ENCODE data around the gene C1QBP. TPM values are rescaled to one million over a fixed set of nuclear protein-coding genes. Genes with fewer than 3 reads are reported as not detected.
A peak's percentile ranks its signal among the peaks of the same experiment; 100 is the strongest.

Gene C1QBP
- total and polyA plus RNA-seq, 4 donors = 100.0 to 152 (median 148) TPM

- Histone ChIP-seq H3K27ac (ENCODE audit: low read depth, low read length) (peak within 1 kb of the TSS; percentile 87), H3K9me3 (ENCODE audit: control insufficient read depth, insufficient read depth, low read length) (no peaks in the 10 kb centered on the region), H3K27me3 (ENCODE audit: control insufficient read depth, insufficient read depth, low read length) (no peaks in the 10 kb centered on the region), H3K4me1 (ENCODE audit: control insufficient read depth, insufficient read depth, low read length) (peaks cover 11% of the 10 kb centered on the region), H3K4me3 (ENCODE audit: low read depth, low read length) (peak within 1 kb of the TSS; percentile 96), H3K36me3 (ENCODE audit: control insufficient read depth, insufficient read depth, low read length) (peaks cover 33% of the 10 kb centered on the region)
- 0% methylated on average over 37 of the region's 41 CpGs for WGBS (ENCODE audit: insufficient coverage)
- DNase-seq (ENCODE audit: low read depth in 4 of 6, low spot score in 6 of 6) = peak in 5 of 6 donors; percentile 86 to 98 (median 92)
Measured at GRCh38 chr17:5419959-5420653, 18.8 kb downstream of the C1QBP start, which contains the start of gene RPAIN. Gene RPAIN, plus strand, starts transcription at chr17:5420182. Its CDS starts 29 bp downstream, at chr17:5420211.

- Histone ChIP-seq H3K9me3 (ENCODE audit: control insufficient read depth, insufficient read depth, low read length) (no peaks in the 10 kb centered on the region), H3K4me3 (ENCODE audit: low read depth, low read length) (peak within 1 kb of the TSS; percentile 96), H3K36me3 (ENCODE audit: control insufficient read depth, insufficient read depth, low read length) (peaks cover 36% of the 10 kb centered on the region), H3K4me1 (ENCODE audit: control insufficient read depth, insufficient read depth, low read length) (peaks cover 11% of the 10 kb centered on the region), H3K27ac (ENCODE audit: low read depth, low read length) (peak within 1 kb of the TSS; percentile 87), H3K27me3 (ENCODE audit: control insufficient read depth, insufficient read depth, low read length) (no peaks in the 10 kb centered on the region)
- peak; percentile 96 to 99 (median 99) for DNase-seq (ENCODE audit: low read depth in 4 of 6, low spot score in 6 of 6)
- WGBS (ENCODE audit: insufficient coverage) = under 1% methylated on average over 49 of the region's 49 CpGs
Measured at GRCh38 chr17:5419356-5419958, 19.5 kb downstream of the C1QBP start, which contains the start of gene NUP88. Gene NUP88, minus strand, starts transcription at chr17:5419662. Its CDS starts 12 bp downstream, at chr17:5419650.

GRCh38 chr17:5418858-5419355 lies 20.0 kb downstream of the C1QBP start:
- DNase-seq (ENCODE audit: low read depth in 4 of 6, low spot score in 6 of 6) = peak in 2 of 6 donors; percentile 13 to 38
- no peaks in the 10 kb centered on the region for H3K9me3 ChIP-seq (ENCODE audit: control insufficient read depth, insufficient read depth, low read length)
- no peaks in the 10 kb centered on the region for H3K27me3 ChIP-seq (ENCODE audit: control insufficient read depth, insufficient read depth, low read length)
- peak overlapping the region; percentile 87 for H3K27ac ChIP-seq (ENCODE audit: low read depth, low read length)
- H3K4me1 ChIP-seq (ENCODE audit: control insufficient read depth, insufficient read depth, low read length) = peaks cover 11% of the 10 kb centered on the region
- WGBS (ENCODE audit: insufficient coverage) = 0% methylated on average over 23 of the region's 26 CpGs
- peaks cover 38% of the 10 kb centered on the region for H3K36me3 ChIP-seq (ENCODE audit: control insufficient read depth, insufficient read depth, low read length)
- H3K4me3 ChIP-seq (ENCODE audit: low read depth, low read length) = peak overlapping the region; percentile 96

- H3K4me3 ChIP-seq (ENCODE audit: low read depth, low read length) = no peak overlapping the region
- DNase-seq (ENCODE audit: low read depth in 4 of 6, low spot score in 6 of 6) = no peak
- no CpG with 5 or more reads among the region's 2 CpGs for WGBS (ENCODE audit: insufficient coverage)
Measured at GRCh38 chr17:5416901-5417300, 22.1 kb downstream of the C1QBP start.

GRCh38 chr17:5413682-5414081 lies 25.3 kb downstream of the C1QBP start:
- H3K27me3 ChIP-seq (ENCODE audit: control insufficient read depth, insufficient read depth, low read length) = no peaks in the 10 kb centered on the region
- DNase-seq (ENCODE audit: low read depth in 4 of 6, low spot score in 6 of 6) = no peak
- 100% methylated on average over 2 of the region's 4 CpGs for WGBS (ENCODE audit: insufficient coverage)
- peaks cover 7% of the 10 kb centered on the region for H3K4me1 ChIP-seq (ENCODE audit: control insufficient read depth, insufficient read depth, low read length)
- H3K9me3 ChIP-seq (ENCODE audit: control insufficient read depth, insufficient read depth, low read length) = no peaks in the 10 kb centered on the region
- no peak overlapping the region for H3K27ac ChIP-seq (ENCODE audit: low read depth, low read length)
- H3K36me3 ChIP-seq (ENCODE audit: control insufficient read depth, insufficient read depth, low read length) = peaks cover 38% of the 10 kb centered on the region
- H3K4me3 ChIP-seq (ENCODE audit: low read depth, low read length) = no peak overlapping the region

More at GRCh38 chr17:5416901-5417300, 22.1 kb downstream of the C1QBP start:
- H3K4me1 ChIP-seq (ENCODE audit: control insufficient read depth, insufficient read depth, low read length) = peaks cover 11% of the 10 kb centered on the region
- H3K36me3 ChIP-seq (ENCODE audit: control insufficient read depth, insufficient read depth, low read length) = peaks cover 35% of the 10 kb centered on the region
- no peaks in the 10 kb centered on the region for H3K9me3 ChIP-seq (ENCODE audit: control insufficient read depth, insufficient read depth, low read length)
- no peak overlapping the region for H3K27ac ChIP-seq (ENCODE audit: low read depth, low read length)
- H3K27me3 ChIP-seq (ENCODE audit: control insufficient read depth, insufficient read depth, low read length) = no peaks in the 10 kb centered on the region

- Histone ChIP-seq H3K4me1 (ENCODE audit: control insufficient read depth, insufficient read depth, low read length) (no peaks in the 10 kb centered on the region), H3K27ac (ENCODE audit: low read depth, low read length) (no peak overlapping the region), H3K36me3 (ENCODE audit: control insufficient read depth, insufficient read depth, low read length) (peaks cover 39% of the 10 kb centered on the region), H3K4me3 (ENCODE audit: low read depth, low read length) (no peak overlapping the region), H3K27me3 (ENCODE audit: control insufficient read depth, insufficient read depth, low read length) (no peaks in the 10 kb centered on the region), H3K9me3 (ENCODE audit: control insufficient read depth, insufficient read depth, low read length) (no peaks in the 10 kb centered on the region)
- DNase-seq (ENCODE audit: low read depth in 4 of 6, low spot score in 6 of 6) = no peak
- 96% methylated on average over 7 of the region's 7 CpGs for WGBS (ENCODE audit: insufficient coverage)
Measured at GRCh38 chr17:5410594-5411272, 28.2 kb downstream of the C1QBP start.

- no peaks in the 10 kb centered on the region for H3K27me3 ChIP-seq (ENCODE audit: control insufficient read depth, insufficient read depth, low read length)
- no peak overlapping the region for H3K4me3 ChIP-seq (ENCODE audit: low read depth, low read length)
- H3K4me1 ChIP-seq (ENCODE audit: control insufficient read depth, insufficient read depth, low read length) = no peaks in the 10 kb centered on the region
- H3K36me3 ChIP-seq (ENCODE audit: control insufficient read depth, insufficient read depth, low read length) = peaks cover 31% of the 10 kb centered on the region
- 100% methylated on average over 1 of the region's 5 CpGs for WGBS (ENCODE audit: insufficient coverage)
- no peak overlapping the region for H3K27ac ChIP-seq (ENCODE audit: low read depth, low read length)
- DNase-seq (ENCODE audit: low read depth in 4 of 6, low spot score in 6 of 6) = no peak
- H3K9me3 ChIP-seq (ENCODE audit: control insufficient read depth, insufficient read depth, low read length) = no peaks in the 10 kb centered on the region
Measured at GRCh38 chr17:5408186-5408585, 30.8 kb downstream of the C1QBP start.

- Histone ChIP-seq H3K27ac (ENCODE audit: low read depth, low read length) (no peak overlapping the region), H3K4me3 (ENCODE audit: low read depth, low read length) (no peak overlapping the region), H3K9me3 (ENCODE audit: control insufficient read depth, insufficient read depth, low read length) (no peaks in the 10 kb centered on the region), H3K4me1 (ENCODE audit: control insufficient read depth, insufficient read depth, low read length) (no peaks in the 10 kb centered on the region), H3K27me3 (ENCODE audit: control insufficient read depth, insufficient read depth, low read length) (no peaks in the 10 kb centered on the region), H3K36me3 (ENCODE audit: control insufficient read depth, insufficient read depth, low read length) (peaks cover 32% of the 10 kb centered on the region)
- WGBS (ENCODE audit: insufficient coverage) = 93% methylated on average over 2 of the region's 4 CpGs
- no peak for DNase-seq (ENCODE audit: low read depth in 4 of 6, low spot score in 6 of 6)
Measured at GRCh38 chr17:5405400-5405799, 33.6 kb downstream of the C1QBP start.

- Histone ChIP-seq H3K9me3 (ENCODE audit: control insufficient read depth, insufficient read depth, low read length) (no peaks in the 10 kb centered on the region), H3K4me3 (ENCODE audit: low read depth, low read length) (no peak overlapping the region), H3K27me3 (ENCODE audit: control insufficient read depth, insufficient read depth, low read length) (no peaks in the 10 kb centered on the region), H3K36me3 (ENCODE audit: control insufficient read depth, insufficient read depth, low read length) (peaks cover 41% of the 10 kb centered on the region), H3K4me1 (ENCODE audit: control insufficient read depth, insufficient read depth, low read length) (no peaks in the 10 kb centered on the region), H3K27ac (ENCODE audit: low read depth, low read length) (no peak overlapping the region)
- no CpG with 5 or more reads among the region's 6 CpGs for WGBS (ENCODE audit: insufficient coverage)
- DNase-seq (ENCODE audit: low read depth in 4 of 6, low spot score in 6 of 6) = no peak
Measured at GRCh38 chr17:5399767-5400166, 39.2 kb downstream of the C1QBP start.

All from spinal cord (tissue), 10 donors.